RWPE2 (cell line): Measurements from ENCODE around the gene TRIM56.
"Not testable (repeated sequence)": the region's sequence is repeated elsewhere in the genome, so short reads cannot be mapped to it uniquely, and the experiment has no call there.

ENCODE experiments used
- ATAC-seq: fragments of 200-7000 bp; cut with Tn5 transposase; 3 replicates; pipeline ENCODE4 v1.9.1; 2021; ENCODE audit warnings: low read depth
- DNase-seq: peaks from one replicate; pipeline ENCODE4 v3.0.0-alpha.2; 2020; ENCODE audit warnings: low spot score
- H3K27ac ChIP-seq: fragments of 450-650 bp; 2 replicates; pipeline ENCODE4 v1.5.1; 2017; ENCODE audit warnings: mild to moderate bottlenecking; ENCODE audit not compliant: poor library complexity, severe bottlenecking
- H3K27me3 ChIP-seq: fragments of 250-450 bp; sonication (Bioruptor Pico); 2 replicates; pipeline ENCODE4 v1.5.1; 2021; ENCODE audit warnings: mild to moderate bottlenecking, moderate library complexity; ENCODE audit not compliant: insufficient read depth, poor library complexity, severe bottlenecking
- H3K36me3 ChIP-seq: fragments of 250-450 bp; sonication (Bioruptor Pico); 2 replicates; pipeline ENCODE4 v1.5.1; 2020; ENCODE audit warnings: low read depth, mild to moderate bottlenecking, moderate library complexity
- H3K4me1 ChIP-seq: fragments of 250-450 bp; sonication (Bioruptor Pico); 2 replicates; pipeline ENCODE4 v1.5.1; 2021; ENCODE audit warnings: mild to moderate bottlenecking, moderate library complexity; ENCODE audit not compliant: insufficient read depth, poor library complexity, severe bottlenecking
- H3K4me3 ChIP-seq: fragments of 250-450 bp; sonication (Bioruptor Pico); 2 replicates; pipeline ENCODE4 v1.5.1; 2021; ENCODE audit warnings: mild to moderate bottlenecking, moderate library complexity; ENCODE audit not compliant: severe bottlenecking
- H3K9me3 ChIP-seq: fragments of 250-450 bp; sonication (Bioruptor Pico); 2 replicates; pipeline ENCODE4 v1.5.1; 2021; ENCODE audit warnings: mild to moderate bottlenecking, moderate library complexity; ENCODE audit not compliant: severe bottlenecking
- CTCF ChIP-seq: fragments of 450-650 bp; IDR thresholded peaks from one replicate; pipeline ENCODE4 v1.5.1; 2017; ENCODE audit warnings: mild to moderate bottlenecking, moderate library complexity; ENCODE audit not compliant: poor library complexity, severe bottlenecking

Gene TRIM56

GRCh38 chr7:101127460-101128039 is 42.3 kb downstream of the TRIM56 start:
- ATAC-seq (peak; percentile 2; the same call in 1 of the 3 replicates), DNase-seq (no peak)
- no peak for TF ChIP-seq CTCF
- H3K27me3 ChIP-seq, result no peaks in the 10 kb centered on the region
- peak overlapping the region; percentile 40 for H3K4me3 ChIP-seq
- H3K27ac ChIP-seq, result peak overlapping the region; percentile 90
- H3K36me3 ChIP-seq, result peaks cover 44% of the 10 kb centered on the region
- H3K9me3 ChIP-seq, result no peaks in the 10 kb centered on the region
- peaks cover 29% of the 10 kb centered on the region for H3K4me1 ChIP-seq

- Histone ChIP-seq H3K36me3 (peaks cover 51% of the 10 kb centered on the region), H3K27ac (peak overlapping the region; percentile 90), H3K4me1 (peaks cover 26% of the 10 kb centered on the region), H3K9me3 (no peaks in the 10 kb centered on the region), H3K4me3 (peak overlapping the region; percentile 40), H3K27me3 (no peaks in the 10 kb centered on the region)
- TF ChIP-seq CTCF, result no peak
- DNase-seq (no peak), ATAC-seq (no peak)
Observed at GRCh38 chr7:101128040-101128834, 43.0 kb downstream of the TRIM56 start.

- no peaks in the 10 kb centered on the region for H3K9me3 ChIP-seq
- ATAC-seq (no peak), DNase-seq (no peak)
- H3K27me3 ChIP-seq, result no peaks in the 10 kb centered on the region
- peak overlapping the region; percentile 90 for H3K27ac ChIP-seq
- peaks cover 29% of the 10 kb centered on the region for H3K4me1 ChIP-seq
- no peak for TF ChIP-seq CTCF
- H3K36me3 ChIP-seq, result peaks cover 65% of the 10 kb centered on the region
- H3K4me3 ChIP-seq, result no peak overlapping the region
Observed at GRCh38 chr7:101129603-101130117, 44.4 kb downstream of the TRIM56 start.

- H3K4me1 ChIP-seq, result peaks cover 24% of the 10 kb centered on the region
- not testable (repeated sequence) for H3K4me3 ChIP-seq, H3K9me3 ChIP-seq, DNase-seq, H3K27me3 ChIP-seq, ATAC-seq
- peaks cover 92% of the 10 kb centered on the region for H3K36me3 ChIP-seq
- peak overlapping the region; percentile 90 for H3K27ac ChIP-seq
Observed at GRCh38 chr7:101132626-101133600, 47.6 kb downstream of the TRIM56 start.
